ENCODE measurements around the gene JMJD1C. TPM values are rescaled to one million over a fixed set of nuclear protein-coding genes. Genes with fewer than 3 reads are reported as not detected.

The JMJD1C gene
- total RNA-seq, 1 donor from 2014 or later, result 143 TPM

- Mint-ChIP-seq H3K4me3 (no peak overlapping the region), H3K9me3 (no peaks in the 10 kb centered on the region), H3K4me1 (peaks cover 37% of the 10 kb centered on the region), H3K27me3 (ENCODE audit: insufficient read depth, low read depth) (no peaks in the 10 kb centered on the region), H3K27ac (no peak overlapping the region), H3K36me3 (peaks cover 14% of the 10 kb centered on the region)
- H3K4me3 ChIP-seq, result no peak overlapping the region
- TF ChIP-seq EZH2phosphoT487 (IDR thresholded peaks at IDR 0.05) (no peak), CTCF (IDR thresholded peaks at IDR 0.05) (no peak), EZH2 (IDR thresholded peaks at IDR 0.05) (no peak)
- no peak overlapping the region for H2AFZ ChIP-seq (replicated peaks)
- H3K27me3 ChIP-seq, result no peaks in the 10 kb centered on the region
- no peak overlapping the region for H3K27ac ChIP-seq
- no peak overlapping the region for H3K9ac ChIP-seq
- no peak overlapping the region for H3K4me2 ChIP-seq
- H3K4me1 ChIP-seq, result peaks cover 10% of the 10 kb centered on the region
- no peak for DNase-seq (ENCODE audit: low spot score)
- H3K9me3 ChIP-seq (ENCODE audit: low read depth), result no peaks in the 10 kb centered on the region
- H3K36me3 ChIP-seq, result no peaks in the 10 kb centered on the region
- no peaks in the 10 kb centered on the region for H3F3A ChIP-seq (ENCODE audit: low read depth)
- peaks cover 23% of the 10 kb centered on the region for H4K20me1 ChIP-seq (ENCODE audit: low read depth)
- H3K79me2 ChIP-seq (ENCODE audit: low read depth), result peaks cover 98% of the 10 kb centered on the region
These were observed 56.2 kb downstream of the JMJD1C start for GRCh38 chr10:63409465-63410027.

- Mint-ChIP-seq H3K4me3 (no peak overlapping the region), H3K36me3 (peaks cover 21% of the 10 kb centered on the region), H3K4me1 (peaks cover 36% of the 10 kb centered on the region), H3K27me3 (ENCODE audit: insufficient read depth, low read depth) (no peaks in the 10 kb centered on the region), H3K27ac (no peak overlapping the region), H3K9me3 (no peaks in the 10 kb centered on the region)
- Histone ChIP-seq H3F3A (ENCODE audit: low read depth) (peaks cover 4% of the 10 kb centered on the region), H3K4me1 (peaks cover 10% of the 10 kb centered on the region), H3K4me3 (no peak overlapping the region), H2AFZ (replicated peaks) (no peak overlapping the region), H3K4me2 (no peak overlapping the region), H3K27ac (no peak overlapping the region), H3K9me3 (ENCODE audit: low read depth) (no peaks in the 10 kb centered on the region), H3K36me3 (no peaks in the 10 kb centered on the region), H4K20me1 (ENCODE audit: low read depth) (peaks cover 23% of the 10 kb centered on the region), H3K27me3 (no peaks in the 10 kb centered on the region), H3K9ac (no peak overlapping the region), H3K79me2 (ENCODE audit: low read depth) (peaks cover 95% of the 10 kb centered on the region)
- no peak for DNase-seq (ENCODE audit: low spot score)
- TF ChIP-seq CTCF (IDR thresholded peaks at IDR 0.05) (no peak), EZH2phosphoT487 (IDR thresholded peaks at IDR 0.05) (no peak), EZH2 (IDR thresholded peaks at IDR 0.05) (no peak)
These were observed 58.6 kb downstream of the JMJD1C start for GRCh38 chr10:63407136-63407662.

- Histone ChIP-seq H3K4me3 (no peak overlapping the region), H3F3A (ENCODE audit: low read depth) (no peaks in the 10 kb centered on the region), H4K20me1 (ENCODE audit: low read depth) (no peaks in the 10 kb centered on the region), H3K36me3 (no peaks in the 10 kb centered on the region), H3K4me1 (no peaks in the 10 kb centered on the region), H3K27ac (no peak overlapping the region), H3K9ac (no peak overlapping the region), H3K79me2 (ENCODE audit: low read depth) (peaks cover 97% of the 10 kb centered on the region), H3K9me3 (ENCODE audit: low read depth) (no peaks in the 10 kb centered on the region), H3K4me2 (no peak overlapping the region), H3K27me3 (no peaks in the 10 kb centered on the region), H2AFZ (replicated peaks) (no peak overlapping the region)
- Mint-ChIP-seq H3K4me3 (no peak overlapping the region), H3K36me3 (peaks cover 30% of the 10 kb centered on the region), H3K27me3 (ENCODE audit: insufficient read depth, low read depth) (peaks cover 6% of the 10 kb centered on the region), H3K9me3 (peaks cover 22% of the 10 kb centered on the region), H3K27ac (no peak overlapping the region), H3K4me1 (no peaks in the 10 kb centered on the region)
- DNase-seq (ENCODE audit: low spot score), result no peak
- TF ChIP-seq CTCF (IDR thresholded peaks at IDR 0.05) (no peak), EZH2 (IDR thresholded peaks at IDR 0.05) (no peak), EZH2phosphoT487 (IDR thresholded peaks at IDR 0.05) (no peak)
These were observed 69.5 kb downstream of the JMJD1C start for GRCh38 chr10:63396133-63396761.
